HG03378 (cell line): ENCODE measurements around the gene PTPRD.

Source experiments
- ATAC-seq: cut with Tn5 transposase; IDR thresholded peaks from one replicate; pipeline ENCODE4 v1.9.1; 2021; ENCODE audit warnings: mild to moderate bottlenecking, moderate library complexity; ENCODE audit not compliant: unreplicated experiment

Gene PTPRD

DNA sequence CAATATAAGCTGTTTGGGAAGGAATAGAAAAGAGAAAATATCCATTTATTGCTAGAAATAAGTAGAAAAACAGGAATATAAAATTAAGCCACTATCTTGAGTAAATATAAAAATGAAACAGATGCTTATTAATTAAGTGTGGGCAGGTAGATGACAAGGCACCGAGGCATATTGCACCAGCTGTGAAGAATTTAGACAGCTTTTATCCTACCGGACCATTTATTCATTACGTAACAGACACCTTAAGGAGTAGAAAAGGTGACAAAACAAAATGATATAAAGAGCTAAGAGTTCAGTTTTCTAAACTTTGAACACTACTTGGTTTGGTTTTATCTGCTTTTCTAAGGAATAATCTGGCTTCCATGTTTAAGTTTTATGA lies 404.1 kb downstream of the PTPRD start:
- no peak for ATAC-seq

DNA sequence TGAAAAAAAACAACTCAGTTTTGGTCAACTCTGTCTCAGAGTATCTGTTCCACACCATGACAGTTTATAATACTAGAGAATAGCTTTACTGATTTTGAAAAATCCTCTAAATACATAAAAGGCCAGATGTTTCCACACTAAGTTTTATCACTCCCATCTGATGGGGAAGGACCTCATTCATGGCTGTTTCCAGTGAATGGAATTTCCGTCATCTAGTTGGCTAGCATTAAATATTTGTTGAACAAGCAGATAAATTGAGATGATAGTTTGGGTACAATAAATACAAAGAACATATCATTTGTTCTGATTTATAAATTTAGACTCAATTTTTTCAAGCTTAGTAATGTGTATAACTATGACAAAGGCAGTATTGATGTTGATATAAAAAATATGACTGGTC lies 408.5 kb downstream of the PTPRD start:
- no peak for ATAC-seq

DNA sequence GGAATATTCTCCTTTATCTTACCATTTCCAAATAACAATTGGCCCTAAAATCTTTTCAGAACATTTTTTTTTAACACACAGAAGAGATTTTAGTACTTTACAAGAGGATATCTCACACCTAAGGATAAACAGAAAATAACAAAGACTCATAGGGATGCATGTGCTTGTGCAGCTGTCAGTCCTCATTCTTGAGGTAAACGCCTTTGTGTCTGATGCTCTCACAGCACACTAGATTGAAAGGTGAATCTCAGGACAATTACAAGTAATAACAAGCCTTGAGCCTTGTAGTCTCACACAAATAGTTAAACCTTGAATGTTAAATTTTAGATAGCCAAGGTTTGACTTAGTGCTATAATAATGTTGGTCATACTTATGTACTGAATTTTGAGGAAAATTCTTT lies 439.2 kb downstream of the PTPRD start:
- ATAC-seq, result no peak

DNA sequence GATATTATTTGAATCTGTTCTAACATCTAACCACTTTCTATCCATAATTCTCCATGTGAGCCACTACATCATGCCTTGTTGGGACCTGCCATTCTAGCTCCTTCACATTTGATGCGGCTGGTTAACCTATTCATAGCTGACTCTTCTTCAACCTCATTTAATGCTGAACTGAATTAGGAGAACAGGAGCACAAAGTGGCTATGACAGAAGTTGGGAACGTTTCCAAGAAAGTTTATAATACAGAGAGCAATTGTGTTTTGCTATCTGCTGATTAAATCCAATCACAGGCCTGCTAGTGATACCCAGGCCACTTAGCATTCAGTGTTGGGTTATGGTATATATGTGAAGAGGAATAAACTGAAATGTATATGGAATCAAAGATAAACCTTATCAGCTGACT lies 440.3 kb downstream of the PTPRD start:
- no peak for ATAC-seq

DNA sequence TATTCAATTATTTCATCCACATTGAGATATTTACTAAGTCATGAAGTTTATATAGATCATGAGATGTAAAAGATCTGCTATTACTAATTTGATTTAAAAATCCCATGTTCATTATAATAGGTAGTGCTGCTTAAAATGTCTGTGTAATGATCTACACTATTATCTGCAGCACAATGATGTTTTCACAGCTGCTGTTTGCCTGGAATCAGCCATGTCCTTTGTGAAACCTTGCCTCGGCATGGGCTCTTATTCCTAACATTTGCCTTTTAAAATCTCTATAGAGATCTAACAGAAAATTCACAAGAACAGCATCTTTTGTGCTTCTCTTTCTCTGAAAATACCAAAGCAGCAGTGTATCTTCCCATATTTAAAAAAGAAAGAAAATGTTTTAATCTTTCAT lies 444.6 kb downstream of the PTPRD start:
- no peak for ATAC-seq

DNA sequence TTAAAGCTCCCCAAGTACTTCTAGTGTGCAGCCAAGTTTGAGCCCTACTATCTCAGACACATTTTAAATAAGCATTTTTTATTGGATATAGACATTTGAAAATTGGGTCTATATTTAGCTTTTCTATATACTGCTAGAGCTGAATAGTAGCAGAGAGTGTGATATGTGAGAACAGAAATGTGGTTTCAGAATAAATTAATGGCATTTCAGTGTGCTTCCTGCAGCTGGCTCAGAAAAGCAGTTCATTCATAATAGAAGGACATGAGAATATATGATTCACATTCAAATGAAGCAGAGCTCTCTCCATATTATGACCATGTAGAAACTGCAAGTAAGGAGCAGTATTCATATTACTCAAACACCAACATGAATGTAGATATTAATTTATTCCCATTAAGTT lies 464.0 kb downstream of the PTPRD start:
- ATAC-seq, result no peak

DNA sequence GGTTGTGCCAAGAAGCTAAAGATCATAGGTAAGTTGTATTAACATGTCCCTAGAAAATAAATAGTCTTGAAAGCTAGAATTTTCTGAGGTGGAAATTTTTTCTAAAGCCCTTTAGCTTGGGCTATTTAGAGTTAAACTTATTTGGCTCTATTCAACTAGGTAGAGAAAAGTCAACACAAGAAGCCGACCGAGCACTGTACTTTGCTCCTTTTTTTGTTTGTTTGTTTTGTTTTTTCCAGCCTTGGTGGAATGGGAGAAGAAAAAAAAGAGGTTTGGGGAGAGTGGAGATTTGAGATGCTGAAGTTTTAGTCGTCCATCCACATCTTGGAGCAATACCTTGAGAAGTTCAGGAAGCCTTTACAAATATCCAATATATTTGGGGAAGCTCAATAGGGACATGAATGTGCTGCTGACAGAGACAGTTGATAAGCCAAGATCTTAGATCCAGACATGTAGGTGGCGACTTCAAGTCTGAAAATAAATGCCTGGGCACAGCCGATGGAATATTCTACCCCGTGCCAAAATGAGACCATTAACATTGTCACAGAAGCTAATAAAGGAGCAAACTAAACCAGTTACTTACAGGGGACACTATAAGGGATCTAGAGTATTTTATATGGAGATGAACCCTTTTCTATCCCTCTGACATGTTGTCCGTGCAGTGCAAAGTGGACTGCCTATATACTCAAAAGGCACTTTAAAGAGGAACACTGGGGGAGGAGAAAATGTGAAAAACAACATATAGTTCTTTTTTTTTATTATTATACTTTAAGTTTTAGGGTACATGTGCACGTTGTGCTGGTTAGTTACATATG lies 466.1 kb downstream of the PTPRD start:
- no peak for ATAC-seq

DNA sequence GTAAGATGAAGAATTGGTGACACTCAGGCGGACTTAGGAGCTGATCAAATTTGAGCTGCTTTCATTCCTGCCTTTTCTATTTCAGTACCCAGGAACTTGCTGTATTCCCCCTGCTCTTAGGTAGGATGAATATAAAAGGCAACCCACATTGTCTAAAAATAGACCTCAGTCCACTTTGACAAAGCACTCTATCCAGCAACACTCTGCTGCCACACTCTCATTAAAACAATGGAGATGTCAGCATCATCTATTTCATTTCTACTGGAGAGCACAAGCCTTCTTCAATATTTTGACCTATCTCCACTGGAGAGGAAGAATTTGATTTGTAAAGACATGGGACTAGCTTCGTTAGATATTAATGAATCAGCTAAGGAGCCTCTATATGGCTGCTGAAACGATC lies 468.4 kb downstream of the PTPRD start:
- ATAC-seq, result no peak

DNA sequence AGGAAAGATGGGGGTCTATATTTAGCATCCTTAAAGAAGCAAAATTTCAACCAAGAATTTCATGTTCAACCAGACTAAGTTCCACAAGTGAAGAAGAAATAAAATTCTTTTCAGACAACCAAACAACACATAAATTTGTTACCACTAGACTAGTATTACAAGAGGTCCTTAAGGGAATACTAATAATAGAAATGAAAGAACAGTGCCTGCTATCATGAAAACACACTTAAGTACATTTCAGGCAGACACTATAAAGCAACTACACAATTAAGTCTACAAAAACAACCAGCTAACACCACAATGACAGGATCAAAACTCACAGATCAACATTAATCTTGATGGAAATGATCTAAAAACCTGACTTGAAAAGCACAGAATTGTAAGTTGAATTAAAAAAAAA lies 477.2 kb downstream of the PTPRD start:
- no peak for ATAC-seq

DNA sequence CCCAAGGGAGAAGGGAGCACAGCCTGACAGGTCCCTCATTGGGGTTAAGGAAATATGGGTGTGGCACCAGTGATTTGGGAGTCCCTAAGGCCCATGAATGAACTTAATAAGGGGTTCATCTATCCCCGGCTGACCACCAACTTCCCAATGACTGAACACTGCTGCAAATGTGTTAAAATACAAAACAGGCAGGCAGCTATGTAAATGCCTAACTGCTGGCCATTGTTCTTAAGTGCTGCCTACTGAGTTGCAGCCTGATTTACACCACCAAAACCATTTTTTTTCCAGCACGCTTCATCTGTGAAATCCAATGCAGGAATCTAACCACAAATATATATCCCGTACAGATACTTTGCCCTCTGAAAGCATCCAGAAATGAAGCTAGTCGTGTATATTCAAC lies 478.5 kb downstream of the PTPRD start:
- no peak for ATAC-seq

DNA sequence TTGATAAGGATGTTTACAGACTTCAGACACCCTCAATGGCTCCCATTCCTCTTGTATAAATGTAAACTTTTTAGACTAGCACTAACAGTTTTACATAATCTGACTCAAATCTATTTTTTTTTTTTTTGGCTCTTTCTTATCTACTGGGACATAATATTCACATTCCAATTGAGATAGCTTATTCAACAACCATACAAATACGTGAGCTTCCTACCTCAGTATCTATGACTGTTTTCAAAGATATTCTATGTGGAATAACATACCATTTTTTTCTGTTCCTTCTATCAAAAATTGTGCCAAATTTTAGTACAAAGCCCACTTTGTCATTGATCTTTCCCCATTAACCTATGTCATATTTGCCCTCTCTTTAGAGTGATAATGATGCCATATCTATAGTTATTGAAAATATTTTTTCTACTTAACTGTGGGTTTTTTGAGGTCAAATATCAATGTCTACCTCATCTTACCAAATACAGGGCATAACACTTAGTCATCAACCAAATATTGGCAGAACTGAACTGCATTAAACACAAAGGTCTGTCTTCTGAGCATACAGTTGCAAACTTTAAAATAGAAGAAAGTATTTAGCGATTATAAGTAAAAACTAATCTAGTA lies 482.6 kb downstream of the PTPRD start:
- ATAC-seq, result no peak

DNA sequence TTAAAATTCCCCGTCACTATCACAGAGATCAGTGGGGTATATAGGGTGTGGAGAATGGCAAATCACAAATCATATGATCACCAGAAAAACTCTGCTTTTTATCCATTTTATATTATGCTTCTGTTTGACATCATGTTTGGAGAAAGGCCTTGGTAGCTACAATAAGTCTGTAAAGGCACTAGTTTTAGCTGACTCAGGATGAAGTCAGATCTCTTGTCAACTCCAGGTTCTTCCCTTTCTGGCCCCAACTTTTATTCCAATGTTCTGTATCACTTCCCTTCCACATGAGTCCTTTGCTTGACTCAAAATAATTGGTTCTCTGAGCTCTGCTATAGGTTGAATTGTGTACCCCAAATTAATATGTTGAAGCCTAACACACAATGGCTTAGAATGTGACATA lies 484.9 kb downstream of the PTPRD start:
- ATAC-seq, result no peak

DNA sequence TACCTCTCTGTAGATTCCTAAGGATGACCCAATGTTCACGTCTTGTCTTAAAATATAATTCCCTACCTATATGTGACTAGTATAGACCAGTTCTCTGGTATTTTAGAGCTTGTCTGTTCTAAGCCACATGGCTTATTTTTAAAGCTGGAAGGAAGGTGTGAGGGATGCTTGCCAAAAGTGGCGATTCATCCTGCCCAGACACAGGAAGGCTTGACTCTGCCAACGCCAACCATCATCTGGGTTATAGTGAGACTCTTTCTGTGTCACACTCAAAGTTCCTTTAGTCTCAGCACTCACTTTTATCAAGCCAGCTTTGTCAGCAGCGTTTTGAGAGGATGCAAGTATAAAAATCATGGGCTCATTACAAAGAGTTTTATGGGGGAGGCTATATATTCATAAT lies 500.0 kb downstream of the PTPRD start:
- ATAC-seq, result no peak

DNA sequence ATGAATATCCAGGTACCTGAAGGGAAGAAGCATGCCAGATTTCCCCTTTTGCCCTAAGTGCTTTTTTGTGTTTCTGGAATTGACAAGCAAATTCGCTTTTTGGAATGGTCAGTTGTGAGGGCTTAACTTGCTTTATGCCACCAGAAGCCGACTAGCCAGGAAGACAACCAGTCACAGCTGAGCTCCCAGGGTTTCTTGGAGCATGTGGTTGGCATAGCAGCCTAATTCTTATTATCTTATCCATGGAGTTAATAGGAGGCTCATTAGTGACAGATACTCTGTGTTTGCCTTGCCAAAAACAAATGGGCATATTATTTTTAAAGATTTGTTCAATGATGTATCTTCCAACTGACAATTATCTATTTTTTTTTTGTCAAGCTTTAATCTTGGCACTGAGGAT lies 500.7 kb downstream of the PTPRD start:
- no peak for ATAC-seq

DNA sequence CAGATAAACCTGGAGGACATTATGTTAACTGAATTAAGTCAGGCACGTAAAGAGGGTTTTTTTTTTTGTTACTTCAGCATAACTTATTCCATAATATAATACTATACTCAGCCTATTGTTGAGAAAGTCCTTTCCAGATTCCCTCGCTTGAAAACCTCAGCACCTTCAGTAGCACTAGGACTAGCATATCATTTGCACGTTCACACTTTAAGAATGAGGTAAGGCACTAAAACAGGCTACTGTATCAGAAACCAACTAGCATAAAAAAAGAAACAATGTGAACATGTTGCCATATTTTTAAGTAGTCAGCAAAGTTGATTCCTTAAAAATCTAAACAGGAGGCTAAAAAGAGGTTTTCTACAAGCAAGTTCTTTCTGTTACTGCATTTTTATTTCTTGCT lies 504.0 kb downstream of the PTPRD start:
- no peak for ATAC-seq

DNA sequence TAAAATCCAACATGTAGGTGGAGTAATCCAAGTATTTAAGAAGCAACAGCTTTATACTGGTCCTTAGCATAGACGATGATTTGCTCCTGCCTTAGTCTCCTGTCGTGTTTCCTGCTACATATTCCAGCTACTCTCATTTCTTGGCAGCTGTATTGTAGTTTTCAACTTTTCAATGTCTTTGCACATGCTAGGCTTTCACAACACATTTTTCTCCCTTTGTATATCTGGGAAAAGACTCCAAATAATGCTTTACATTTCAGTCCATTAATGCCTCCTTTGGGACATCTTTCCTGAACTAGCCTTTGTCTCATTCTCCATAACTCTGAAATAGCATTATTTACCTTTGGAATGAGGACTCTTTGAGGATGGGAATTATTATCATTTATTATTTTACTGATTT lies 508.0 kb downstream of the PTPRD start:
- ATAC-seq, result no peak

DNA sequence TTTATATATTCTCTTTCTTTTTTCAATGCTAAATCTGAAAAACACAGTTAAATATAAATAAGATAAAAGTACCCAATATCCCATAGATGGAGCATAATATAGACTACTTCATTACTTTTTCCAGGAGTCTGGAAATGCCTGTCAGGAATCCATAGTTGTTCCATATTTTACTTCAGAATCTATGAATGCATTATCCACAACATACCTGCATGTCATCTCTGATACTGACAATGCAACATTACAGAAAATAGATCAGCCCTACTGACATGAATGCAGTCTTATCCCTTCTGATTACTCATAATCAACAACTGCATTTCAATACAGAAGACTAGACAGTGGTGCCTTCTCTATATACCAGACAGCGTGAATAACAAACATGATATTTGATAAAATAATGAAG lies 517.6 kb downstream of the PTPRD start:
- ATAC-seq, result no peak

DNA sequence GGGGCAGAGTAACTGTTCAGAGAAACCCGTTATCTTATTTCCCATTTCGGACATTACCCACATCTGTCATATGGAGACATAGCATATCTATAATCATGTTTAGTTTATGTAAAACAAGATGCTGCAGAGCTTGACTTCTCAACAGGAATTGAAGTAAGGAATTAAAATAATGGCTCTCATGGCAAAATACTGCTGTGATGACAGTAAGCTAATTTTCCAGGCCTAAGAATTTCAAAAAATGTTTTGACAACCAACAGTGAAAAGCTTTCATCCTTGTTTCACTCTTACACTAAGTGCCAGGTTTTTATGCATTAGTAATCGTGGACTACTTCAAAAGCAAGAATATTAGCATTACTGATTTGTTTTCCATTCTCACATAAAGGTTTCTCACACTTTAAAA lies 518.2 kb downstream of the PTPRD start:
- no peak for ATAC-seq

DNA sequence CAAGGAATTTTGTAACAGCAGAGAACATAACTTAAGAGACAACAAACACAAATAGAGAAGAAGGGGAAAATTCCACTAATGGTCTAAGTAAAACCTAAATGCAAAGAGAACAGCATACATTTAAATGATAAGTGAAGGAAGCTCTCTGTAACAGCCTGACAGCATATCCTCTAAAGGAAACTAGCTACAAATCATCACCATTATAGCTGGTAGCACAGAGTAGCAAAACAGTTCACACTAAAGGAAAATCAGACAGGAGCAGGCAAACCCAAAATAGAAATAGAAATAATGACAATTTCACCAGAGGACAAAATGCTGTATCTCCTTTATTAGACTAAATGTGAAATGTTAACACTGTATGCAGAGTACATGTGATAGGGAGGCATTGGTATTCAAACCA lies 532.8 kb downstream of the PTPRD start:
- ATAC-seq, result no peak

DNA sequence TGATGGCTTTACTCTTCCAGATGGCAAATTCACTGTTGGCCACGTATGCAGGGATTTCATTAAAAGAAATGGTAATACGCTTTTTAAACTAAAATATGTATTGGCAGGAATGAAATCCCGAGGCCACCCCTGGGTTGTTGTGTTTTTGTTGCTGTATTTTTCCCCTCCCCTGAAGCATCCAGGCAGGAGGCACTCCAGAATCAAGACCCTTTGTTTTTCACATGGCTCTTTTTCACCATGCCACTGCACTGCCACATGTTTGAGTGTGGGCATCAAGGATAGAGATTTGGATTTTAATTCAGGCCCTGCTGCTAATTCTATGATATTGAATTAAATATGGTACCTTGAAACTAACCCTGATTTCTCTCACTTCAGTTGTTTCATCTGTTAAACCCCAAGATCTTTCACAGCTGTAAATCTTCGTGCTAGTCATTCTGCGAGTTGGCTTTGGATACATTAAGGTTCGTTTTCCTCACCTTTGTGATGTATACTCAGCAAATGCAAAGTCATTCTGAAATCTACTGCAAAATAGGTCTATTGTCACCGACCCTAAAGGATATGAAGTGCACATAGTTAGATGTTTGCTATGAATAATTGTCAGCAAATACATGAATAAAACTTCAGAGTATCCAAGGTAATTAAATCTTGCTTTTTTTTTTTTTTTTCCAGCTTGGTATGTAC lies 533.4 kb downstream of the PTPRD start:
- ATAC-seq, result no peak

DNA sequence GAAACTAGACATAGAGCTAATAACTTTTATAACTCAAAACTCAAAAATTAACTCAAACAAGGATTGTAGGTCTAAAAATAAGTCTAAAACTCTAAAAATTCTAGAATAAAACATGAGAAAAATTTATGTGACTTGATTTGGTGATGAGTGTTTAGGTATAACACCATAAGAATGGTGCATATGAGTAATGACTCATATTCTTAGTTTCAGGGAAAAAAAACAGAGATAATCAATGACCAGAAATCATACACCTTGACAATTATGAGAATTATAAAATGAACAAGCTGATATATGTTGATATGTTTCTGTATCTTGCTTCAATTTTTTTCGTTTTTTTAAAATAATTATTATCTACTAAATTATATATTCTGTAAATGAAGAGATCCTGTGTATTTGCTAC lies 541.2 kb downstream of the PTPRD start:
- no peak for ATAC-seq

DNA sequence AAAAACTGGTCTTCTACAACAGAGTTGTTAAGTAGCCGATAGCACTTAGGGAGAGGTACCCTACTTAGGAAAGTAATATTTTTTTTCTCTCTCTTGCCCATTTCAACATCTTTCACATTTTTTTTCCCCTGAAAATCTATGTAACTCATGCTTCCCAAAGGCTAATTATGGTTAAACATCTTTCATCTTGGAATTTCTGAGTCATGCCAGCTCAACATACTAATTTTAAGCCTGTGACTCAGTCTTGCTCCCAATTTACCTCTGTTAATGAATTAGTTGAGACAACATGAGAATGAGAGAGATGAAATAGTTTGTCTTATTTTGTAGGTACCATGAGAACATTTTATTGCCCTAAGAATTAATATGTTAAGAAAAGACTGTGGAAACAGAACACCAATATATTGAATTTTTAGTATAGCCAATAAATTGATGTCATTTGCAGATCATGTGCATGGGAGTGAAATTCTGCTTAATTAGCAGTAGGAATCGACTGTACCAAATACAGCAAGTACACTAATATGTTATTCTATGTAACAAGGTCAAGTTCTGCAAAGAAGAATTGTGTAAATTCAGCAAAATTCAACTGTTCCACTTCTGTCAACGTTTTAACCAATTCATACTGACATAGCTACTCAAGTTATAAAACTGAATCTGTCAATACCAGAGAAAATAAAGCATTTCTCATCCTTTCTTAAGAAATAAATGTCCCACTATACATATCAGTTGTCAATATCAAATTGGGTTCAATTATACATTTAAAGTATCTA lies 550.0 kb downstream of the PTPRD start:
- no peak for ATAC-seq
